Esophagus (tissue), 2 donors: ENCODE data around the gene NPPC. TPM values are rescaled to one million over a fixed set of nuclear protein-coding genes. Genes with fewer than 3 reads are reported as not detected.

Experiments
- H3K27ac ChIP-seq, 2 donors: one replicate each; pipeline ENCODE4 v1.5.1; 2013; ENCODE audit warnings: low read depth in 2 of 2, mild to moderate bottlenecking in 2 of 2, inconsistent platforms in 1 of 2, low read length in 1 of 2, moderate library complexity in 1 of 2
- H3K27me3 ChIP-seq, 2 donors: one replicate each; pipeline ENCODE4 v1.6.1; 2013; ENCODE audit warnings: low read length in 2 of 2, control low read depth in 1 of 2, mild to moderate bottlenecking in 1 of 2; ENCODE audit not compliant: insufficient read depth in 2 of 2, control insufficient read depth in 1 of 2
- H3K36me3 ChIP-seq, 2 donors: one replicate each; pipeline ENCODE4 v1.6.1; 2013; ENCODE audit warnings: low read length in 1 of 2; ENCODE audit not compliant: control insufficient read depth in 2 of 2, insufficient read depth in 2 of 2
- H3K4me1 ChIP-seq, 2 donors: one replicate each; pipeline ENCODE4 v1.6.1; 2013; ENCODE audit warnings: low read length in 1 of 2; ENCODE audit not compliant: control insufficient read depth in 2 of 2, insufficient read depth in 2 of 2
- H3K4me3 ChIP-seq, 2 donors: one replicate each; pipeline ENCODE4 v1.5.1; 2013; ENCODE audit warnings: low read length in 2 of 2, mild to moderate bottlenecking in 2 of 2, low read depth in 1 of 2, moderate library complexity in 1 of 2
- H3K9me3 ChIP-seq, 2 donors: one replicate each; pipeline ENCODE4 v1.6.1; 2013; ENCODE audit warnings: mild to moderate bottlenecking in 2 of 2, low read depth in 1 of 2, low read length in 1 of 2, moderate library complexity in 1 of 2; ENCODE audit not compliant: control insufficient read depth in 2 of 2, insufficient read depth in 1 of 2
- whole genome bisulfite sequencing, 2 donors: extraction: QIAGEN DNeasy Blood & Tissue Kit; methylation state at CpG; one replicate each; pipeline ENCODE4 v1.1.7; 2013; 5-methylcytosine and 5-hydroxymethylcytosine counted together
- polyA plus RNA-seq, 2 donors: library from polyadenylated mRNA; stranded (reverse); fragments of 200-250 nt; gene quantifications; one replicate each; pipeline ENCODE4 v1.2.3, GENCODE V29; 2013
- donor health status: healthy with polysubstance abuse.
- donor health status: Bipolar disorder and iron deficiency.

Gene NPPC
- polyA plus RNA-seq, 2 donors, result 2.2 TPM

- H3K4me3 ChIP-seq, result no peak overlapping the region
- 82 to 88% methylated on average over 4 of the region's 4 CpGs for WGBS, 2 donors
- H3K9me3 ChIP-seq, result no peaks in the 10 kb centered on the region
- peaks cover 0 to 3% of the 10 kb centered on the region in 2 donors for H3K4me1 ChIP-seq
- no peaks in the 10 kb centered on the region for H3K36me3 ChIP-seq
- no peaks in the 10 kb centered on the region for H3K27me3 ChIP-seq
- H3K27ac ChIP-seq, result no peak overlapping the region
Measured at GRCh38 chr2:231936491-231936890, 10.3 kb upstream of the NPPC start.

GRCh38 chr2:231935815-231936214, 9.6 kb upstream of the NPPC start:
- H3K9me3 ChIP-seq, result no peaks in the 10 kb centered on the region
- peaks cover 0 to 2% of the 10 kb centered on the region in 2 donors for H3K4me1 ChIP-seq
- no peak overlapping the region for H3K27ac ChIP-seq
- H3K4me3 ChIP-seq, result no peak overlapping the region
- 69 to 92% methylated on average over 1 of the region's 1 CpG for WGBS, 2 donors
- H3K27me3 ChIP-seq, result no peaks in the 10 kb centered on the region
- H3K36me3 ChIP-seq, result no peaks in the 10 kb centered on the region

- 76% methylated on average over 4 of the region's 4 CpGs for WGBS, 2 donors
- Histone ChIP-seq H3K9me3 (no peaks in the 10 kb centered on the region), H3K27ac (no peak overlapping the region), H3K4me1 (no peaks in the 10 kb centered on the region), H3K27me3 (no peaks in the 10 kb centered on the region), H3K4me3 (no peak overlapping the region), H3K36me3 (no peaks in the 10 kb centered on the region)
Measured at GRCh38 chr2:231935207-231935524, 9.0 kb upstream of the NPPC start.

GRCh38 chr2:231934441-231935206, 8.4 kb upstream of the NPPC start:
- Histone ChIP-seq H3K9me3 (no peaks in the 10 kb centered on the region), H3K27ac (no peak overlapping the region), H3K27me3 (no peaks in the 10 kb centered on the region), H3K36me3 (no peaks in the 10 kb centered on the region), H3K4me1 (no peaks in the 10 kb centered on the region), H3K4me3 (no peak overlapping the region)
- WGBS, 2 donors, result 76 to 85% methylated on average over 8 of the region's 8 CpGs

- H3K4me3 ChIP-seq, result no peak overlapping the region
Measured at GRCh38 chr2:231933916-231934401, 7.8 kb upstream of the NPPC start.

GRCh38 chr2:231932985-231933915, 7.1 kb upstream of the NPPC start:
- Histone ChIP-seq H3K27ac (no peak overlapping the region), H3K27me3 (no peaks in the 10 kb centered on the region), H3K36me3 (no peaks in the 10 kb centered on the region), H3K4me3 (no peak overlapping the region), H3K4me1 (no peaks in the 10 kb centered on the region), H3K9me3 (no peaks in the 10 kb centered on the region)
- 84 to 85% methylated on average over 15 of the region's 15 CpGs for WGBS, 2 donors

More at GRCh38 chr2:231933916-231934401, 7.8 kb upstream of the NPPC start:
- Histone ChIP-seq H3K27ac (no peak overlapping the region), H3K36me3 (no peaks in the 10 kb centered on the region), H3K27me3 (no peaks in the 10 kb centered on the region), H3K9me3 (no peaks in the 10 kb centered on the region), H3K4me1 (no peaks in the 10 kb centered on the region)
- WGBS, 2 donors, result 83% methylated on average over 13 of the region's 13 CpGs

- H3K4me1 ChIP-seq, result no peaks in the 10 kb centered on the region
- H3K27me3 ChIP-seq, result no peaks in the 10 kb centered on the region
- H3K36me3 ChIP-seq, result no peaks in the 10 kb centered on the region
- no peaks in the 10 kb centered on the region for H3K9me3 ChIP-seq
- 86 to 90% methylated on average over 3 of the region's 3 CpGs for WGBS, 2 donors
- H3K4me3 ChIP-seq, result no peak overlapping the region
- H3K27ac ChIP-seq, result no peak overlapping the region
Measured at GRCh38 chr2:231932711-231932970, 6.4 kb upstream of the NPPC start.

GRCh38 chr2:231931481-231931915, 5.3 kb upstream of the NPPC start:
- H3K36me3 ChIP-seq, result no peaks in the 10 kb centered on the region
- no peaks in the 10 kb centered on the region for H3K27me3 ChIP-seq
- no peak overlapping the region for H3K27ac ChIP-seq
- 86 to 87% methylated on average over 7 of the region's 7 CpGs for WGBS, 2 donors
- H3K4me1 ChIP-seq, result peaks cover 0 to 5% of the 10 kb centered on the region in 2 donors
- H3K9me3 ChIP-seq, result no peaks in the 10 kb centered on the region
- no peak overlapping the region for H3K4me3 ChIP-seq

- peaks cover 0 to under 1% of the 10 kb centered on the region in 2 donors for H3K27me3 ChIP-seq
- no peaks in the 10 kb centered on the region for H3K36me3 ChIP-seq
- H3K9me3 ChIP-seq, result no peaks in the 10 kb centered on the region
- H3K27ac ChIP-seq, result no peak overlapping the region
- H3K4me1 ChIP-seq, result peaks cover 4 to 10% of the 10 kb centered on the region in 2 donors
- H3K4me3 ChIP-seq, result no peak overlapping the region
- 63 to 67% methylated on average over 8 of the region's 8 CpGs for WGBS, 2 donors
Measured at GRCh38 chr2:231930593-231931281, 4.5 kb upstream of the NPPC start.
